Esophagus (tissue), 2 donors: ENCODE data around the gene ZNF212. TPM values are rescaled to one million over a fixed set of nuclear protein-coding genes. Genes with fewer than 3 reads are reported as not detected.

ENCODE experiments used
- H3K27ac ChIP-seq, 2 donors: one replicate each; pipeline ENCODE4 v1.5.1; 2013; ENCODE audit warnings: low read depth in 2 of 2, mild to moderate bottlenecking in 2 of 2, inconsistent platforms in 1 of 2, low read length in 1 of 2, moderate library complexity in 1 of 2
- H3K27me3 ChIP-seq, 2 donors: one replicate each; pipeline ENCODE4 v1.6.1; 2013; ENCODE audit warnings: low read length in 2 of 2, control low read depth in 1 of 2, mild to moderate bottlenecking in 1 of 2; ENCODE audit not compliant: insufficient read depth in 2 of 2, control insufficient read depth in 1 of 2
- H3K36me3 ChIP-seq, 2 donors: one replicate each; pipeline ENCODE4 v1.6.1; 2013; ENCODE audit warnings: low read length in 1 of 2; ENCODE audit not compliant: control insufficient read depth in 2 of 2, insufficient read depth in 2 of 2
- H3K4me1 ChIP-seq, 2 donors: one replicate each; pipeline ENCODE4 v1.6.1; 2013; ENCODE audit warnings: low read length in 1 of 2; ENCODE audit not compliant: control insufficient read depth in 2 of 2, insufficient read depth in 2 of 2
- H3K4me3 ChIP-seq, 2 donors: one replicate each; pipeline ENCODE4 v1.5.1; 2013; ENCODE audit warnings: low read length in 2 of 2, mild to moderate bottlenecking in 2 of 2, low read depth in 1 of 2, moderate library complexity in 1 of 2
- H3K9me3 ChIP-seq, 2 donors: one replicate each; pipeline ENCODE4 v1.6.1; 2013; ENCODE audit warnings: mild to moderate bottlenecking in 2 of 2, low read depth in 1 of 2, low read length in 1 of 2, moderate library complexity in 1 of 2; ENCODE audit not compliant: control insufficient read depth in 2 of 2, insufficient read depth in 1 of 2
- WGBS, 2 donors: extraction: QIAGEN DNeasy Blood & Tissue Kit; methylation state at CpG; one replicate each; pipeline ENCODE4 v1.1.7; 2013; 5-methylcytosine and 5-hydroxymethylcytosine counted together
- polyA plus RNA-seq, 2 donors: library from polyadenylated mRNA; stranded (reverse); fragments of 200-250 nt; gene quantifications; one replicate each; pipeline ENCODE4 v1.2.3, GENCODE V29; 2013
- donor health status: healthy with polysubstance abuse.
- donor health status: Bipolar disorder and iron deficiency.

ZNF212 gene
- polyA plus RNA-seq: 10 to 100 TPM; 10.2 to 15.6 TPM

- no peaks in the 10 kb centered on the region for H3K27me3 ChIP-seq
- peak within 1 kb of the TSS; percentile 44 to 72 for H3K27ac ChIP-seq
- 0% methylated on average over 46 to 64 of the region's 64 CpGs for WGBS, 2 donors
- no peaks in the 10 kb centered on the region for H3K36me3 ChIP-seq
- H3K9me3 ChIP-seq: no peaks in the 10 kb centered on the region
- peaks cover 0 to 7% of the 10 kb centered on the region in 2 donors for H3K4me1 ChIP-seq
- peak within 1 kb of the TSS; percentile 84 to 93 for H3K4me3 ChIP-seq
These were observed at the start of gene ZNF212 for GRCh38 chr7:149239345-149240143. TSS of gene ZNF212 (plus strand) at chr7:149239651. CDS start at chr7:149239779, 128 bp downstream.

- H3K9me3 ChIP-seq: no peaks in the 10 kb centered on the region
- no peaks in the 10 kb centered on the region for H3K27me3 ChIP-seq
- H3K36me3 ChIP-seq: no peaks in the 10 kb centered on the region
- H3K27ac ChIP-seq: no peak overlapping the region
- WGBS, 2 donors: 68 to 71% methylated on average over 5 of the region's 5 CpGs
- H3K4me1 ChIP-seq: peaks cover 2 to 7% of the 10 kb centered on the region in 2 donors
- no peak overlapping the region for H3K4me3 ChIP-seq
These were observed 47.6 kb upstream of the ZNF212 start for GRCh38 chr7:149191851-149192250.

GRCh38 chr7:149194799-149195179, 44.7 kb upstream of the ZNF212 start:
- H3K4me3 ChIP-seq: peak overlapping the region; percentile 59 to 84
- H3K4me1 ChIP-seq: peaks cover 2 to 12% of the 10 kb centered on the region in 2 donors
- 65 to 69% methylated on average over 4 of the region's 4 CpGs for WGBS, 2 donors
- H3K27ac ChIP-seq: peak overlapping the region; percentile 90 to 93
- peaks cover 4 to 13% of the 10 kb centered on the region in 2 donors for H3K36me3 ChIP-seq
- no peaks in the 10 kb centered on the region for H3K27me3 ChIP-seq
- H3K9me3 ChIP-seq: no peaks in the 10 kb centered on the region

GRCh38 chr7:149195180-149196150, 44.0 kb upstream of the ZNF212 start, which contains the start of gene ZNF282:
TSS of gene ZNF282 (plus strand) at chr7:149195546. CDS start at chr7:149195590, 44 bp downstream.
- Histone ChIP-seq H3K9me3 (no peaks in the 10 kb centered on the region), H3K36me3 (peaks cover 4 to 18% of the 10 kb centered on the region in 2 donors), H3K27ac (peak within 1 kb of the TSS; percentile 90 to 93), H3K4me1 (peaks cover 2 to 12% of the 10 kb centered on the region in 2 donors), H3K27me3 (no peaks in the 10 kb centered on the region), H3K4me3 (peak within 1 kb of the TSS; percentile 59 to 84)
- 1% methylated on average over 66 to 97 of the region's 97 CpGs for WGBS, 2 donors

GRCh38 chr7:149196151-149196704, 43.2 kb upstream of the ZNF212 start:
- peaks cover 4 to 24% of the 10 kb centered on the region in 2 donors for H3K36me3 ChIP-seq
- no peaks in the 10 kb centered on the region for H3K27me3 ChIP-seq
- H3K9me3 ChIP-seq: no peaks in the 10 kb centered on the region
- H3K4me3 ChIP-seq: peak overlapping the region; percentile 59 to 84
- WGBS, 2 donors: 1 to 3% methylated on average over 17 of the region's 17 CpGs
- peaks cover 2 to 12% of the 10 kb centered on the region in 2 donors for H3K4me1 ChIP-seq
- peak overlapping the region; percentile 90 to 93 for H3K27ac ChIP-seq

- Histone ChIP-seq H3K27me3 (no peaks in the 10 kb centered on the region), H3K27ac (peak overlapping the region; percentile 90 to 93), H3K9me3 (no peaks in the 10 kb centered on the region), H3K4me3 (peak overlapping the region; percentile 59 to 84), H3K36me3 (peaks cover 4 to 27% of the 10 kb centered on the region in 2 donors), H3K4me1 (peaks cover 2 to 12% of the 10 kb centered on the region in 2 donors)
- 6 to 12% methylated on average over 7 of the region's 7 CpGs for WGBS, 2 donors
These were observed 42.7 kb upstream of the ZNF212 start for GRCh38 chr7:149196705-149197171.

GRCh38 chr7:149197675-149198074, 41.8 kb upstream of the ZNF212 start:
- Histone ChIP-seq H3K27me3 (no peaks in the 10 kb centered on the region), H3K9me3 (no peaks in the 10 kb centered on the region), H3K4me3 (no peak overlapping the region), H3K27ac (no peak overlapping the region), H3K4me1 (peaks cover 2 to 12% of the 10 kb centered on the region in 2 donors), H3K36me3 (peaks cover 4 to 30% of the 10 kb centered on the region in 2 donors)
- 42 to 54% methylated on average over 4 of the region's 4 CpGs for WGBS, 2 donors

GRCh38 chr7:149198161-149198816, 41.2 kb upstream of the ZNF212 start:
- peaks cover 4 to 32% of the 10 kb centered on the region in 2 donors for H3K36me3 ChIP-seq
- H3K4me1 ChIP-seq: peaks cover 2 to 12% of the 10 kb centered on the region in 2 donors
- H3K9me3 ChIP-seq: no peaks in the 10 kb centered on the region
- no peak overlapping the region for H3K4me3 ChIP-seq
- 89 to 92% methylated on average over 20 to 22 of the region's 22 CpGs for WGBS, 2 donors
- no peaks in the 10 kb centered on the region for H3K27me3 ChIP-seq
- H3K27ac ChIP-seq: no peak overlapping the region
